Right atrium auricular region (tissue), 2 donors: ENCODE results near the gene CPB1. TPM values are rescaled to one million over a fixed set of nuclear protein-coding genes. Genes with fewer than 3 reads are reported as not detected.

ENCODE experiments used
- DNase-seq: peaks from one replicate; pipeline ENCODE4 v3.0.0-alpha.2; 2019; ENCODE audit warnings: low spot score
- H3K27ac ChIP-seq, 2 donors: fragments of 200-600 bp; sonication (generic); 1 replicate in 1 of 2; 2 replicates in 1 of 2; pipeline ENCODE4 v1.5.1; 2016 to 2019
- H3K27me3 ChIP-seq, 2 donors: fragments of 200-600 bp; sonication (generic); one replicate each; pipeline versions ENCODE4 v1.5.1 to v1.6.0; 2017 to 2019
- H3K36me3 ChIP-seq: fragments of 200-600 bp; sonication (generic); one replicate; pipeline ENCODE4 v1.5.1; 2016
- H3K4me1 ChIP-seq, 2 donors: fragments of 200-600 bp; sonication (generic); one replicate each; pipeline versions ENCODE4 v1.5.1 to v1.6.0; 2017 to 2019
- H3K4me3 ChIP-seq, 2 donors: fragments of 200-600 bp; sonication (generic); 1 replicate in 1 of 2; 2 replicates in 1 of 2; pipeline ENCODE4 v1.5.1; 2017 to 2019; ENCODE audit warnings: mild to moderate bottlenecking in 1 of 2, moderate library complexity in 1 of 2
- H3K9me3 ChIP-seq, 2 donors: fragments of 200-600 bp; sonication (generic); one replicate each; pipeline ENCODE4 v1.5.1; 2019
- CTCF ChIP-seq, 2 donors: fragments of 200-600 bp; sonication (generic); IDR thresholded peaks; one replicate each; pipeline ENCODE4 v1.5.1; 2019; ENCODE audit warnings: antibody characterized with exemption in 2 of 2
- total RNA-seq, 2 donors: library from RNA; depleted of rRNA; stranded (reverse); fragments of >200 nt; gene quantifications; one replicate each; pipeline ENCODE4 v1.1.0, GENCODE V29; 2016

CPB1 gene
- total RNA-seq, 2 donors from 2014 or later, result 0.41 TPM; not detected in 1

DNA sequence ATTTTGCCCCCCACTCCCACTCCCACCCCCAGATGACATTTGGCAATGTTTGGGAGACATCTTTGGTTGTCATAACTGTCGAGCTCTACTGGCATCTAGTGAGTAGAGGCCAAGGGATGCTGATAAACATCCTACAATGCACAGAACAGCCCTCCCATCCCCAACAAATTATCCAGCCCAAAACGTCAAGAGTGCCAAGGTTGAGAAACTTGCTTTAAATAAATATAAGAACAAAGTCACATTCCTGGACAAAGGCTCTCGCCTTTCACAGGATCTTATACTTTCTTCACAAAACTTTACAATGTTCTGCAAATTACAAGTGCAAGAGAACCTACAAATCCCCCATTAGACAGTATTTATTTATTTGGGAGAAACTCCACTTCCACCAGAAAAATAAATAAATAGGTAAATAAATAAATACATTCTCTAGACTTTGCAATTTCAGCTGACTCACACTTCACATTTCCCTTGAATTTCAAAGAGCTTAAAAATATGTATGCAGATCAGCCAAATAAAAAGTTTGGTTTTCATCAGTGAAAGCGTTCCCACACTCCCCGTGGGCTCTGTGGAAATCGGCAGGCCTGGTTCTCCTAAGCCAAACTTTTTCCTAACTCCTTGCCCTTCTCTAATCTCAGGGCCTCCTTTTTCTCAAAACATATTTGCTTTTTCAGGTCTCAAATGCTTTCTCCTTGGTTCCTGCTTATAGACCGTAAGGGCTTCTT lies 24.8 kb downstream of the CPB1 start:
- Histone ChIP-seq H3K27me3 (no peaks in the 10 kb centered on the region), H3K4me1 (no peaks in the 10 kb centered on the region), H3K4me3 (no peak overlapping the region), H3K27ac (no peak overlapping the region), H3K9me3 (no peaks in the 10 kb centered on the region), H3K36me3 (no peaks in the 10 kb centered on the region)
- TF ChIP-seq CTCF (IDR thresholded peaks at IDR 0.05), result no peak
- no peak for DNase-seq

DNA sequence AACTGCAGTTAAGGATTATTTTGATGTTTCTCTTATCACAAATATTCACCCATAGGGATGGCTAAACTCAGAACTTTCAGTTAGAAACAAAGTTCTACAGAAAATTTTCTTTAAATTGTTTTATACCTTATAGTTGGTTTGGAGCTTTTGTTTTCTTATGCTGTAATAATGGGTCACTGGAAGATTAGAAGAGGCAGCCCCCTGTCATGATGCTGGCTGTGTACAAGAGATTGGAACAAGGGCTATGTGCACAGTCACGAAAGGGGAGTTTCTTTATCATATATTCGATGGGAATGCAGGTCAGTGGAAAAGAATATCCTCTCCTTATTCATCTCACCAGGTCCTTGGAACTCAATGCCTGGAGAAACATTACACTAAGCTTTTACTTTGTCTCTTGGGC lies 25.5 kb downstream of the CPB1 start:
- H3K4me1 ChIP-seq, result no peaks in the 10 kb centered on the region
- no peak overlapping the region for H3K27ac ChIP-seq
- no peak for DNase-seq
- H3K4me3 ChIP-seq, result no peak overlapping the region
- no peak for TF ChIP-seq CTCF (IDR thresholded peaks at IDR 0.05)
- H3K9me3 ChIP-seq, result no peaks in the 10 kb centered on the region
- H3K27me3 ChIP-seq, result no peaks in the 10 kb centered on the region
- no peaks in the 10 kb centered on the region for H3K36me3 ChIP-seq

- TF ChIP-seq CTCF (IDR thresholded peaks at IDR 0.05), result no peak
- no peak overlapping the region for H3K4me3 ChIP-seq
- no peaks in the 10 kb centered on the region for H3K36me3 ChIP-seq
- DNase-seq, result no peak
- H3K27me3 ChIP-seq, result no peaks in the 10 kb centered on the region
- no peaks in the 10 kb centered on the region for H3K4me1 ChIP-seq
- H3K27ac ChIP-seq, result no peak overlapping the region
- H3K9me3 ChIP-seq, result no peaks in the 10 kb centered on the region
These were observed 26.4 kb downstream of the CPB1 start for GRCh38 chr3:148854061-148854460.

DNA sequence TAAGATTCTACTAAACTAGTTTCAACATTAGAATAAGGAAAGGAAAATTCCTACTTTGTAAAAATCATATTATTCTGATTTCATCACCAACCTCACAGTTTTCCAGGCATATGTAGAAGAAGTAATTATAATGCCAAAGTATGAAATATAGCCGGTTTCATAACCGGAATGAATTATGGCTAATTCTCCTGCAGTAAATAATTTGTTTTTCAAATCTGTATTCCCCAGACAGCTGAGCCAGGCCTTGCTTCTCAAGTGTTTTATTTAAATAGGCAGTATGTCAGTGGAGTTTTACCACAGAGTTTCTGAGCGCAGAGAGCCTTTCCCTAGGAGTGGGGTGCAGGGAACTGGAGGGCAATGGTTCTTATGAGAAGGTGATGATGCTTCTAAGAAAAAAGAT lies 28.8 kb downstream of the CPB1 start:
- TF ChIP-seq CTCF (IDR thresholded peaks at IDR 0.05), result no peak
- DNase-seq, result no peak

DNA sequence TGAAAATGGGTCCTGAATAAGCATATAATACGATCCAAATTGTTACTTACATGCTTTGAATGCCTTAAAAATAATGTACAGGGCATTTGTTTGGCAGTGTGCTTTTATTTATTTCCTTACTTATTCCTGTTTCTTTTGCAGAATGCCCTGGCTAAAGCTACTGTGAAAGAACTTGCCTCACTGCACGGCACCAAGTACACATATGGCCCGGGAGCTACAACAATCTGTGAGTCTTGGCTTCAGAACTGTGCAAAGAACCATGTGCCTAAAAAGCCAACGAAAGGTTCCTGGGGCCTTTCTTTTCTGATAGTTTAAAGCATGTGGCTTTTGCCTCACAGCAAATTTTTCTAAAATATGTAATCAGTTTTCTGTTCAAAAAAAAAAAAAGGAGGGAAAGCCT lies 29.7 kb downstream of the CPB1 start:
- Histone ChIP-seq H3K4me3 (no peak overlapping the region), H3K27me3 (no peaks in the 10 kb centered on the region), H3K4me1 (no peaks in the 10 kb centered on the region), H3K27ac (no peak overlapping the region), H3K36me3 (no peaks in the 10 kb centered on the region), H3K9me3 (no peaks in the 10 kb centered on the region)
- DNase-seq, result no peak
- no peak for TF ChIP-seq CTCF (IDR thresholded peaks at IDR 0.05)

More for the DNA sequence above, 28.8 kb downstream of the CPB1 start:
- H3K36me3 ChIP-seq, result no peaks in the 10 kb centered on the region
- no peaks in the 10 kb centered on the region for H3K9me3 ChIP-seq
- no peaks in the 10 kb centered on the region for H3K4me1 ChIP-seq
- no peaks in the 10 kb centered on the region for H3K27me3 ChIP-seq
- no peak overlapping the region for H3K4me3 ChIP-seq
- H3K27ac ChIP-seq, result no peak overlapping the region
